ENCODE results near the gene CLDND2. TPM values are rescaled to one million over a fixed set of nuclear protein-coding genes. Genes with fewer than 3 reads are reported as not detected.
A peak's percentile ranks its signal among the peaks of the same experiment; 100 is the strongest.

CLDND2 gene
- total and polyA plus RNA-seq, 10 of the 15 experiments (the other 5 are each of a cell fraction or from before 2014, with no cell fraction given) = 0.24 to 7.1 (median 1.8) TPM; not detected in 1

DNA sequence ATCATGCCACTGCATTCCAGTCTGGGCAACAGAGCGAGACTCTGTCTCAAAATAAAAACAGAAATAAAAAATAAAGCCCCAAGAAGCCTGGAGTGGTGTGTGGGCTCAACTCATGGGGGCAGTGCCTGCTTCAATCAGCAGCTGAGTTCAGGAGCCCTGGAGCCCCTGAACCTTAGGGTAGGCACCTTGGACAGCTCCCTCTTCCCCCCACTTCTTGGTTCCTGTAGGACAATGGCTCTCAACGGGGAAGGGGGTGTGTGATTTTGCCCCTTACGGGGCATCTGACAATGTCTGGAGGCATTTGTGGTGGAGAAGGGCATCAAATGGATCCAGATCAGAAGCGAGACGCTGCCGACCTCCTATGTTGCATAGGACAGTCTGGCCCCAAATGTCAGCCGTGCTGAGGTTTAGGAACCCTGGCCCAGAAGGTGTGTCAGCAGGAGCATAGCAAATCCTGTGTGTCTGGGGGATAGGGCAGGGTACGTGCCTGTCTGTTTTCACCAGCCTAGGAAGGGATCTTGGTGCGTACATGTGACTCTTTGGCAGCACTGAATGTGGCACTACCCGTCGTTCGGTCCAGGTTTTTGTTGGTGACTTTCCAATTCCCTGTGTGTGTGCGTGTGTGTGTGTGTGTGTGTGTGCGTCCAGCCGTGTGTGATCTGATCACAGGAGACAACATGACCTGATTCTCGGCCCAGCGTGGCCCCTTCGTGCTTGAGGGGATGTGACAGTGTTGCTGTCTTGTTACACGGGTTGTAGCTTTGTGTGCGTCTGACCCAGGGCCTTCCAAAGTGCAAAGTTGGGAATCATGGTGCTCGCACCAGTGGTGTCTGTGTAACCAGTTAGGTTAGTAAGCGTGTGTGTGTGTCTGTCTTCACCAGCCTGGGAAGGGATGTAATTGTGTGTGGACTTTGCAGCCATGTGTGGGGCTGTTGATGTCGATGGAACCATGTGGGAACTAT, 49.8 kb downstream of the CLDND2 start:
- no peak for TF ChIP-seq FOXM1 (IDR thresholded peaks at IDR 0.05; ENCODE audit: low read depth, low read length)
- TF ChIP-seq, protein P1, sequence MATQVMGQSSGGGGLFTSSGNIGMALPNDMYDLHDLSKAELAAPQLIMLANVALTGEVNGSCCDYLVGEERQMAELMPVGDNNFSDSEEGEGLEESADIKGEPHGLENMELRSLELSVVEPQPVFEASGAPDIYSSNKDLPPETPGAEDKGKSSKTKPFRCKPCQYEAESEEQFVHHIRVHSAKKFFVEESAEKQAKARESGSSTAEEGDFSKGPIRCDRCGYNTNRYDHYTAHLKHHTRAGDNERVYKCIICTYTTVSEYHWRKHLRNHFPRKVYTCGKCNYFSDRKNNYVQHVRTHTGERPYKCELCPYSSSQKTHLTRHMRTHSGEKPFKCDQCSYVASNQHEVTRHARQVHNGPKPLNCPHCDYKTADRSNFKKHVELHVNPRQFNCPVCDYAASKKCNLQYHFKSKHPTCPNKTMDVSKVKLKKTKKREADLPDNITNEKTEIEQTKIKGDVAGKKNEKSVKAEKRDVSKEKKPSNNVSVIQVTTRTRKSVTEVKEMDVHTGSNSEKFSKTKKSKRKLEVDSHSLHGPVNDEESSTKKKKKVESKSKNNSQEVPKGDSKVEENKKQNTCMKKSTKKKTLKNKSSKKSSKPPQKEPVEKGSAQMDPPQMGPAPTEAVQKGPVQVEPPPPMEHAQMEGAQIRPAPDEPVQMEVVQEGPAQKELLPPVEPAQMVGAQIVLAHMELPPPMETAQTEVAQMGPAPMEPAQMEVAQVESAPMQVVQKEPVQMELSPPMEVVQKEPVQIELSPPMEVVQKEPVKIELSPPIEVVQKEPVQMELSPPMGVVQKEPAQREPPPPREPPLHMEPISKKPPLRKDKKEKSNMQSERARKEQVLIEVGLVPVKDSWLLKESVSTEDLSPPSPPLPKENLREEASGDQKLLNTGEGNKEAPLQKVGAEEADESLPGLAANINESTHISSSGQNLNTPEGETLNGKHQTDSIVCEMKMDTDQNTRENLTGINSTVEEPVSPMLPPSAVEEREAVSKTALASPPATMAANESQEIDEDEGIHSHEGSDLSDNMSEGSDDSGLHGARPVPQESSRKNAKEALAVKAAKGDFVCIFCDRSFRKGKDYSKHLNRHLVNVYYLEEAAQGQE (IDR thresholded peaks at IDR 0.05; ENCODE audit: low read depth, low read length) = peak; percentile 78; the same call in 1 of the 2 replicates
- no peak overlapping the region for H2AFZ ChIP-seq (ENCODE audit: control insufficient read depth, low read depth, low read length)
- DNase-seq (ENCODE audit: low read depth, low spot score) = no peak
- no peaks in the 10 kb centered on the region for H3K4me1 ChIP-seq (ENCODE audit: control insufficient read depth, insufficient read depth, low read length)
- peaks cover 0 to 5% of the 10 kb centered on the region in 2 experiments; a peak in 1 of 4 replicates for H3K27me3 ChIP-seq (replicated peaks in 1 of 2; ENCODE audit: control insufficient read depth in 2 of 2, insufficient read depth in 2 of 2, low read length in 1 of 2)
- POLR2A ChIA-PET = no interaction called here
- 29% methylated on average over 23 of the region's 23 CpGs for WGBS (ENCODE audit: insufficient coverage, insufficient replicate concordance, low lambda C conversion rate, missing lambda C conversion rate)
- no peaks in the 10 kb centered on the region; the same call in 2 of the 3 replicates for H3K9me3 ChIP-seq (replicated peaks; ENCODE audit: control insufficient read depth, insufficient read depth, low read length)
- no peak for FAIRE-seq
- no peak for ATAC-seq
- SMC1A ChIA-PET (ENCODE audit: uncharacterized antibody, unreplicated experiment) = no interaction called here
- in situ Hi-C loops (cut with MboI) = no loop called here
- RAD21 ChIA-PET (ENCODE audit: unreplicated experiment) = no interaction called here
- no peaks in the 10 kb centered on the region for H3K79me2 ChIP-seq (ENCODE audit: control insufficient read depth, insufficient read depth, low read length)
- H3K36me3 ChIP-seq (ENCODE audit: control insufficient read depth in 2 of 2, insufficient read depth in 2 of 2, low read length in 1 of 2) = no peaks in the 10 kb centered on the region
- CTCF ChIA-PET = no interaction called here
- no peaks in the 10 kb centered on the region for H4K20me1 ChIP-seq (ENCODE audit: control insufficient read depth, insufficient read depth)
- BruUV-seq (replicated peaks) = no TSS peak
- H3K4me3 ChIP-seq = no peak overlapping the region
- intact Hi-C loops (cut with micrococcal nuclease; ENCODE audit: unreplicated experiment) = no loop called here
- no peak overlapping the region for H3K9ac ChIP-seq (ENCODE audit: control insufficient read depth, insufficient read depth, low read length)
- no peak overlapping the region for H3K27ac ChIP-seq (ENCODE audit: control insufficient read depth, insufficient read depth)
- H3K4me2 ChIP-seq (ENCODE audit: control insufficient read depth, insufficient read depth) = no peak overlapping the region
